NCI-H226 (cell line): Measurements from ENCODE around the gene MRFAP1.
"Not testable (repeated sequence)": the region's sequence is repeated elsewhere in the genome, so short reads cannot be mapped to it uniquely, and the experiment has no call there.

Source experiments
- DNase-seq: peaks from one replicate; pipeline ENCODE4 v3.0.0-alpha.2; 2015

The MRFAP1 gene

DNA sequence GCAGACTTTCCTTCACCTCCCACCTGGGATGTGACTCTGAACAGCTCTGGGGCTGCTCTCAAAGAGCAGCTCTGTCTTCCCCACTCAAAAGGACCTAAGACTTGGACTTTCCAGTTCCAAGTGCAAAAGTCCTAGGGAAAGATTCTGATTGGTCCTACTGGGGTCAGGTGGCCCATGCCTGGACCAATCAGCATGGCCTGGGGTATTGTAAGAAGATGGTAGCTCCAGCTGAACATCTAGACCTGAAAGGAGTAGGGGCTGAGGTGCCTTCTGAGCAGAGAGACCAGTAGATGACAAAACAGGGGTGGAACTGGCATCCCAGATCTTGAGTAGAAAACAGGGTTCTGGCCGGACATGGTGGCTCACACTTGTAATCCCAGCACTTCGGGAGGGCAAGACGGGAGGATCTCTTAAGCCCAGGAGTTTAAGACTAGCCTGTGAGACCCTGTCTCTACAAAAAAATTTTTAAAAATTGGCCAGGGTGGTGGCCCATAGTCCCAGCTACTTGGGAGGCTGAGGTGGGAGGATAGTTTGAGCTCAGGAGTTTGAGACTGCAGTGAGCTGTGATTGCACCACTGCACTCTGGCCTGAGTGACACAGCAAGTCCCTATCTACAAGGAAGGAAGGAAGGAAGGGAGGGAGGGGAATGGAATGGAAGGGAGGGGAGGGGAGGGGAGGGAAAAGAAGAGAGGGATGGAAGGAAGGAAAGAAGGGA, 27.4 kb upstream of the MRFAP1 start:
- no peak for DNase-seq

- no peak for DNase-seq
These were observed 26.5 kb upstream of the MRFAP1 start for GRCh38 chr4:6613676-6614651.

DNA sequence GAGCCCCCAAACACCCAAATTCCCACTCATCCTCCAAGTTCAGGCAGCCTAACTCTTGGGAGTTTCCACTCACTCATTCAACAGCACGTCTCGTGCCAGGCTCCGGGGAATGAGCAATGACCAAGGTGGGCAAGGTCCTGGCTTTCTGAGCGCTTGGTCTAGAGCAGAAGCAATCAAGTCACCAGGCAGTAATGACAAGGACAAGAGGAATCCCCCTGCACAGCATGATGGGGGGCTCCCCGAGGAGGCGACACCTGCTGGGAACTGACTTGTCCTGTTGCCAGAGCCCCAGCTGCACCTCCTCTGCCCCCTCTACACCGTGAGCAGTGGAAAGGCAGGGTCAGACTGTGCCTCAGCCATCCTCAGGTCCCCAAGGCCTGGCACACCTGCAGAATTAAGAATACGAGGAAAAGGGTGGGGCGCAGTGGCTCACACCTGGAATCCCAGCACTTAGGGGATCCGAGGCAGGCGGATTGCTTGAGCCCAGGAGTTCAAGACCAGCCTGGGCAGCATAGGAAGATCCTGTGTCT, 25.7 kb upstream of the MRFAP1 start:
- no peak for DNase-seq

GRCh38 chr4:6616087-6616995, 24.1 kb upstream of the MRFAP1 start:
- DNase-seq = no peak

- no peak for DNase-seq
These were observed 23.2 kb upstream of the MRFAP1 start for GRCh38 chr4:6617246-6617645.

DNA sequence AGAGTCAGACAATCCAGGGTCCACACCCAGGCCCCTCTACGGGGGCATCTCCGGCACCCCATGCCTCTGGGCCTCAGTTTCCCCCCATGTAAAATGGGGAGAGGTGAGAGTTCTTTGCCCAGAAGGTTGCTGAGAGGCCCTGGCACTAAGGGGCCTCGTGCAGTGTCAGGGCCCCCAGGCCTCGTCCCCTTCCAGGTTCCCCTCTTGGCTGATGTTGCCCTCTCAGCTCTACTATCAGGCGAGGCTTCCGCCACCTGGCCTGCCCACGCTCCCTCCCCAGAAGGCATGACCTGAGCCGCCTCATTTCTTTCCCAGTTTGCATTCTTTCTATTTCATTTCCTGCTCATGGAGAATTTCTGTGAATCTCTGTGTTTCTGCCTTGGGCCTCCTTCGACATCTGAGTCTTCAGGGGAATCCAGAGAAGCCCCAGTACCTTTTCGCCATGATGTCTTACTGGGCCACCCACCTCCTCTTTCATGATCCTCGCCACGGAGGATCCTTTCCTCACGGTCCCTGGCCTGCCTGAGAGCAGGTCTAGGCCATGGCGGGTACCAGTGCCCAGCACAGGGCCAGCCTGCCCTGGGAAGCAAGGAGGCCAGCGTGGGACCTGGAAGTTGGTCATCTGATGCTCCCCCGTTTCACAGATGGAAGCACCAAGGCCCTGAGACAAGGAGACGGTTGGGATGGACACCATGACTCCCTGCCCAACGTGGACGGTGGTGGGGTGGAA, 21.9 kb upstream of the MRFAP1 start:
- DNase-seq = no peak

- no peak for DNase-seq
These were observed 21.4 kb upstream of the MRFAP1 start for GRCh38 chr4:6619116-6619465.

GRCh38 chr4:6619466-6620255, 20.8 kb upstream of the MRFAP1 start:
- DNase-seq = no peak

GRCh38 chr4:6620296-6620695, 20.2 kb upstream of the MRFAP1 start:
- no peak for DNase-seq

- DNase-seq = no peak
These were observed 19.5 kb upstream of the MRFAP1 start for GRCh38 chr4:6620891-6621555.

GRCh38 chr4:6621556-6621927, 18.9 kb upstream of the MRFAP1 start:
- no peak for DNase-seq

GRCh38 chr4:6622744-6623143, 17.7 kb upstream of the MRFAP1 start:
- DNase-seq = no peak

DNA sequence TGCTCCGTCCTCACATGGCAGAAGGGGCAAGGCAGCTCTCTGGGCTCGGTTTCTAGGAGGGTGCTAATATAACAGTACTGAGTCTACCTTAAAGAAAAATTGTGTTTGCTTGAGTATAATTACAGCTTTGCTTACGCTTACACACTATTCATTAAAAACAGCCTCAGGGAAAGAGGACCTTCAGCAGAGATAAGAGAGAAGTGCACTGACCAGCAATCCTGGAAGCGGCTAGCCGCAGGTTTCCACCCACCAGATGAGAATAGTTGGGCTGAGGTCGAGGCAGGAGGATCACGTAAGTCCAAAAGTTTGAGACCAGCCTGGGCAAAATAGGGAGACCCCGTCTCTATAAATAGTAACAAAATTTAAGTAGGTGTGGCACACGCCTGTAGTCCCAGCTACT, 15.2 kb upstream of the MRFAP1 start:
- no peak for DNase-seq

DNA sequence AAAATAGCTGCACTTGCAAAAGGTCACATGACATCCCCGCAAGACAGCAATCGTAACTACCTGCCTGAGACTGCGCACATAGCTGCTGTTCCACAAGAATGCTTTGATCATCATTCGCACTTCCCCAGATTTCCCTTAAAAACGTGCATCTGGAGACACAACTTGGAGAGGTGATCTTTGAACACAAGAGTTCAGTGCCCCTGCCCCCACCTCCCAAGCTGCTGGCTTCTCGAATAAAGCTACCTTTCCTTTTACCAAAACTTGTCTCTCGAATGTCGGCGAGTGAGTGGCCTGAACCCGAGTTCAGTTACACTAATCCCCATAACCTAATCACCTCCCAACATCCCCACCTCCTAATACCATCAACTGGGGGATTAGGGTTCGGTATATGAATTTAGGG, 14.4 kb upstream of the MRFAP1 start:
- no peak for DNase-seq

DNA sequence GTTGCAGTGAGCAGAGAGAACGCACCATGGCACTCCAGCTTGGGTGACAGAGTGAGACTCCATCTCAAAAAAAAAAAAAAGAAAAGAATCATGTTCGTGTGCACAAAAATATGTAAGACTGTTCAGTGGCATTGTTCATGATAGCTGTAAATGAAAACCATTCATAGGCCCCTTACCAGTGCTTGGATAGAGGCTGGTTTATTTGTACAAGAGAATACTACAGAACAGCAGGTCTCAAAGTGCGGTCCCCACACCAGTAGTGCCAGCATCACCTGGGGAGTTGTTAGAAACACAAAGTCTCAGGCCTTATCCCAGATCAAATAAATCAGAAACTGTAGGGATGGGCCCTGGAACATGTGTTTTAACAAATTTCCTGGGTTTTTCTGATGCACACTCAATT, 12.7 kb upstream of the MRFAP1 start:
- no peak for DNase-seq

DNA sequence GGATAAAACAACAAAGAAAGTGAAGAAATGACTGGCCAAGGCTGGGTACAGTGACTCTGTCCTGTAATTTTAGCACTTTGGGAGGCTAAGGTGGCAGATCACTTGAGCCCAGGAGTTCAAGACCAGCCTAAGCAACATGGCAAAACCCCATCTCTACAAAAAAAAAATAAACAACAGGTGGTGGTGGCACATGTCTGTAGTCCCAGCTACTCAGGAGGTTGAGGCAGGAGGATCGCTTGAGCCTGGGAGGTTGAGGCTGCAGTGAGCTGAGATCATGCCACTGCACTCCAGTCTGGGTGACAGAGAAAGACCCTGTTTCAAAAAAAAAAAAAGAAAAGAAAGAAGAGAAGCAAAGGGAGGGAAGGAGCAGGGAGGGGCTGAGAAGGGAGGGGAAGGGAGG, 12.0 kb upstream of the MRFAP1 start:
- not testable (repeated sequence) for DNase-seq

DNA sequence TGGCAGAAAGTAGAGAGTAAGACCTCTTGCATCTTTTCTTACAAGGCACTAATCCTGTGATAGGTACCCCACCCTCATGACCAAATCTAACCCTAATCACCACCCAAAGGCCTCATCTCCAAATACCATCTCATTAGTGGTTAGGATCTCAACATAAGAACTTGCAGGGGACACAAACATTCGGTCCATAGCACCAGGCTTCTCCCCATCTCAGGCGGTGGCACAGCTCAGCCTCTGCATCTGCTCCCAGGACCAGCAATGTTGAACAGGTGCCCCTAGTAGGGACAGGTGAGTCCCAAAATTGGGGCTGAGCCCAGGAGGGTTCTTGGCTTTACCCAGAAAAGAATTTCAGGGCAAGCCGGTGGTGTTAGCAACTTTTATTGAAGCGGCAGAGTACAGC, 8.4 kb upstream of the MRFAP1 start:
- DNase-seq = no peak

DNA sequence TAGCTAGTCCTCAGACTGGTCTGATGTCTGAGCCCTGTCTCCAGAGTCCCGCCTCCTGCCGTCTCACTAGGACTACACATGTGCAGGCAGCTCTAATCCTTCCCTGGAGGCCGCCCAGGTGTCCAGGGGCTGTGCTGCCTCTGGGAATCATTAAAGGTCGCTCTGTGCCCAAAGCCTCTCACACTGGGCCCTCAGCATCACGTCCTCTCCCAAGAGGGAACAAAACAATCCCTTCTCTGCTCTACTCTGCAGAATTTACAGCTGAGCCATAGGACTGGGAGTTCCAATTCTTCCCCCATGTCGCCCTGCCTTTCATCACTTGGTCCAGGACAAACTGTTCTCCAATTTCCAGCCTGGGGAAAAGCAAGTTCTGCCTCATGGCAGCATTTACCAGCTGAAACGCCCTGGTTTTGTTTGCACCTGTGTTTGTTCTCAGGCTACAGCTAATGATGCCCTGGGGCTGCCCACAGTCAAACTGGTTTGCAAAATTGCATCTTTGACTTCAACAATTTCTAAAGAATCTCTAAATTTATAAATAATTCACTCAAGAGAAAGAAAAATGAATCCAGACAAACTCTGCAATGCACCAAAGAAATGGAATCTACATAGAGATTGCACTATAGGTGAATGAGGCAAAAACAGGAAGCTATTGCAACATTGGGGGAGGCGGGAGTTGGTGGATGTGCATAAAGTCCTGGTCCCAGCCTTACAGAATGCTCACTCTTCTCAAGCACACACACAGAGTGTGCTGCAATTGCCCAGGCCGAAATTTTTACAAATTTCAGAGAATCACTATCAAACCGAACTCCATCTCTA, 7.2 kb upstream of the MRFAP1 start:
- peak; percentile 3 for DNase-seq

GRCh38 chr4:6634746-6635145, 5.7 kb upstream of the MRFAP1 start:
- no peak for DNase-seq

GRCh38 chr4:6639137-6639680, 1.3 kb upstream of the MRFAP1 start:
- no peak for DNase-seq
